ENCODE measurements around the gene INAVA.
"Not testable (repeated sequence)": the region's sequence is repeated elsewhere in the genome, so short reads cannot be mapped to it uniquely, and the experiment has no call there.

Gene INAVA

DNA sequence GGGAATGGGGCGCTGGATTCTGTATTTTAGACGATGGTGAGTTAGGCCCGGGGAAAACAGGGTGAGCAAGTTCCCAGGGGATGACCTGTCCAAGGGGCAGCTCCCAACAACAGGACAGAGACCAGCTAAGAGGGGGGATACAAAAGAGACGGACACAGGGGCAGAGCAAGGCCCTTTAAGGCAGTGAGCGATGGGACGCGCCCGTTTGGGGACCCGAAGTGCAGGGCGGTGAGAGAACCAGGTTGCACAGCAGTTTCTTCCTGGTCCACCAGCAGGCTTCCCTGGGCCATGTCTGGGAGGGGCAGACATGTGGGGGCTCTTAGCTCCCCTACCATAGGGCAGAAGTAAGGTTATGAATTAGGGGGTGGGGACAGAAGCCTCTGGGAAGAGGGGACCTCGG lies 22.0 kb downstream of the INAVA start:
- in situ Hi-C loops (cut with MboI; ENCODE audit: low sequenced_read_pairs): no loop called here

DNA sequence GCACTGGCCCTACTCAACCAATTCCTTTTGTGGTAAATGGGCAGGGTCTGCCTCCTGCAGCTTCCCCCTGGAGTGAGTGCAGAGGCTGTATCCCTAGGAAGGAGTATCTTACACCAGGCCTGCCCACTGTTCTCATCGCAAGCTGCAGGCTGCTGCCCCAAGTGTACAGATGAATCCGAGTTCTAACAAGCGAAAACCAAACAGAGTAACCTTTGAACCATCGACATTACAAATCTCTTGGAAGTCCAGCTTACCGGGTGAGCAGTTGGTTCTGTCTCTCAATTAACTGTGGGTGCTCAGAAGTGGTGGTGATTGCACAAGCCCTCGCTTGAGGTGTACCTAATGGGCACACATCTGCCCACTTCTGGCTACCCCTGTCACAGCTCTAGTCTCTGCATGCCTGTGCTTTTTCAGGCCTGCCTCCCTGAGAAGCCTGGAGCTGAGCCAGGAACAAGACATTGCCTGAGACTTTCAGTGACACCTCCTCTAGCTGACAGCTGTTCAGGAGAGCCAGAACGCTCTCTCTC lies 22.7 kb downstream of the INAVA start:
- in situ Hi-C loops (cut with MboI; ENCODE audit: low sequenced_read_pairs): no loop called here

DNA sequence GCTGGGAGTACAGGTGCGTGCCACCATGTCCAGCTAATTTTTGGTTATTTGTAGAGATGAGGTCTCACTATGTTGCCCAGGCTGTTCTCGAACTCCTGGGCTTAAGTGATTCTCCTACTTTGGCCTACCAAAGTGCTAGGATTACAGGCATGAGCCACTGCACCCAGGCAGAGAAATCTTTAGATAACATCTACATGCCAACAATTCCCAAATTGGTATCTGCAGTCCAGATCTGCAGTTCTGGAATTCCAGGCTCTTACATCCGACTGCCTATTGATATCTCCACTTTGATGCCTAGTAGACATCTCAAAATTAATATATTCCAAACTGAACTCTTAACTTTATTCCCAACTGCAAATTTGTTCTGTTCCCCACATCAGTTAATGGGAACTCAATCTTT lies 23.3 kb downstream of the INAVA start:
- in situ Hi-C loops (cut with MboI; ENCODE audit: low sequenced_read_pairs): no loop called here

DNA sequence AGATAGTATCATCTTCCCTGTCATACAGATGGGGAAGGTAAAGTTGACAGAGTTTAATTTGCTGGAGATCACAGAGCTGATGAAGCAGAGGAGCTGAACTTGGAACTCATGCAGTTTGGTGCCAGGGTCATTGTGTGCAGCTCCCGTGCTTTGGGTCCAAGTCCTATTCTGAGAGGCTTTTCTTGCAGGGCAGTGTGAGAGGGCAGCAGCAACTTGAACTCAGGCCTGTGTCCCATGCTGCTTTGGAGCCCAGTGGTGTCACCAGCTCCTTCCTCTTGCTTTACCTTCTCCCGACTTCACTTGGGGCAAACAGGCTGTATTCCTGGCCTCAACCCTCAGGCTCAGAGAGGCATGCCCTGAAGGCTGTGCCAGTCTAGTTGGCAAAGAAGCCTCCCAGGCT lies 24.7 kb downstream of the INAVA start:
- in situ Hi-C loops (cut with MboI; ENCODE audit: low sequenced_read_pairs): no loop called here

DNA sequence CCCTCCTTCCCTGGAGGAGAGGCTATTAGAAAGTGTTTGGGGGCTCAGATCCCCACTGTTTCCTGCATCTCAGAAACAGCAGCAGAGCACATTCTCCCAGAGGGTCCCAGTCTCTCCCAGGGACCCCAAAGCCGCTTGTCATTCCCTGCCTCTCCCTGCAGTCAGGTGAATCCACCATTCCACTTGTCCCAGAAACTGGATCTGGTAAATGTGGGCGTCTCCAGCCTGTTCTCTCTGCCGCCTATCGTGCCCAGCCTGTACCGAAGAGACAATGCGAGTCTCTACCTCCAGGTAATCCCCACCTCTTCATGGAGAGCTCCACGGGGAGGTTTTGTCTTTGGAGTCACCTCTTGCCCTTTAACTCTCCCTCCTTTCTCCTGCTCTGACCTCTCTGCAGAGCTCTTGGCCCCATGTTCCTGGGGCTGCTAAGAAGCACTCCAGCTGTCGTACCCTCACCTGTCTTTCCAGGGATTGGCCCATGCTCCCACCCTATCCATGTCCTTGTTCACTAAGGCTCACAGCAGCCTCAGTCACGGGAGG lies 26.9 kb downstream of the INAVA start:
- in situ Hi-C loops (cut with MboI; ENCODE audit: low sequenced_read_pairs): no loop called here

DNA sequence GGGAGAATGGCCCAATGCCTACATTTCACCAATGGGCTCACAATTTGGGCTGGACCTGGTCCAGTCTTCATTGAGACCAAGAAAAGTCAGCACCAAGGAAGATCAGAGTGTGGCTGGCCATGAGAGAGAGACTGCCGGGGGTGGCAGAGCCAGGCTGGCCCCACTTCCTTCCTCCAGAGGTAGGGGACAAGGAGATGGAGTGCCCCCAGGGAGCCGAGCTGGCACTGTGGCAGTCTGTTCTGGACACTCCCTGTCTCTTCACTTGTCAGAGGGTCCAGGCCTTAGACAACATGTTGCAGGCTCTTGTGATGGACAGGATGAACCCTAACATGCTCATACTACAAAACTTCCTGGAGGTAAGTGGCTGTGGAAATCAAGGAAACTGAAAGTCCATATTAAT lies 27.7 kb downstream of the INAVA start:
- in situ Hi-C loops (cut with MboI; ENCODE audit: low sequenced_read_pairs): no loop called here

DNA sequence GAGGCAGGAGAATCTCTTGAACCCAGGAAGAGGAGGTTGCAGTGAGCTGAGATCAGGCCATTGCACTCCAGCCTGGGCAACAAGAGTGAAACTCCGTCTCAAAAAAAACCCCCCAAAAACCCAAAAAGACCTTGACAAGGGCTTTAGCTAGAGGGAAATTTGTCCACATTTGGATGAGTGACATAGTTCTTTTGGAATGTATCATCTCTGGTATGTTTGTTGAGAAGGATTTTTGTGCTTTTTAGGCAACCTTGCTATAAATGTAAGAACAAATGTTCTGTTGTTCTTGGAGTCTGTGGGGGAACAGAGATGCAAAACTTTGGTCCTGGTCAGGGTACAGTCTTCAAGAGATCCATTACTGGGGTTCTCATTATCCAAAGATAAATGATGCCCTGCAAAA lies 28.9 kb downstream of the INAVA start:
- in situ Hi-C loops (cut with MboI; ENCODE audit: low sequenced_read_pairs): no loop called here

DNA sequence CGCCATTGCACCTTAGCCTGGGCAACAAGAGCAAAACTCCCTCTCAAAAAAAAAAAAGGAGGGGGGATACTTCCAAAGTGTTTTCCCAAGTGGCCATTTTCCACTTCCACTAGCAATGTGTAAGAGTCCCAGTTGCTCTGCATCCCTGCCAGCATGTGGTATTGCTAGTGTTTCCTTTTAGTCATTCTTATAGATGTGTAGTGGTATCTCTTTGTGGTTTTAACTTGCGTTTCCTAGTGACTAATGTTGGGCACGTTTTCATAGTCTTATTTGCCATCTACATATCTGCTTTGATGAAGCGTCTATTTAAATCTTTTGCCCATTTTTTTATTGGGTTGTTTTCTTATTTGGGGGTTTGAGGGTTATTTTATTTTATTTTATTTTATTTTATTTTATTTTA lies 31.1 kb downstream of the INAVA start:
- in situ Hi-C loops (cut with MboI; ENCODE audit: low sequenced_read_pairs): no loop called here

DNA sequence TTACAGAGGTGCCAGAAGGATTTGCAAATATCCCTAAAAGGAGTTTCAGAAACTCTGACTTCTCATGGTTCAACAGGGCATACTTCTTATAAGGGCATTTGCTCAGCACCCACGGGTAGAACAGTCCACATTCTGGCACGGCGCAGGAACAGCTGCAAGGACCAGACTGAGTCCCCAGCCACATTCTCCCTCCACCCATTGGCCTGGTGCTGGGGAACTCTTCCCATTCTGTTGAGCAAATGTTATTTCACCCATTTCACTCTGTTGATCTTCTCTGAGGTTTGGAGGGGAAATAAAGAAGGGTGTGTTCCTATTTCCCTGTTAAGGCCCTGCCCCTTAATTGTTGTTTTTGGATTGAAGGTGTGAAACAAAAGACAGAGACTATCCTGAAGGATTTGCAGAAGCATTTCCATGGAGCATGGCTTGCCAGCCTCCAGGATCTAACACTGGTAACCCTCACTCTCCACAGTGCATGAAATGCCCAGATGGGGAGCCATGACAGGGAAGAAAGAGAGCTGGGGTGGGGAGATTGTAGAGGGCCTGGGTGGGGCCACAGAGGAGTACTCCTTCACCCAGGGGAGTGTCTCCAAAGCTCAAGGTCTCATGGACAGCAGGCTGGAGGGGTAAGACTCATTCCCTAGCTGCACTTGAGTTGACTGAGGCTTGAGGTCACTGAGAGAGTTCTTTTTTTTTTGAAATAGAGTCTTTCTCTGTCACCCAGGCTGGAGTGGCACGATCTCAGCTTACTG lies 35.0 kb downstream of the INAVA start:
- in situ Hi-C loops (cut with MboI; ENCODE audit: low sequenced_read_pairs): no loop called here

DNA sequence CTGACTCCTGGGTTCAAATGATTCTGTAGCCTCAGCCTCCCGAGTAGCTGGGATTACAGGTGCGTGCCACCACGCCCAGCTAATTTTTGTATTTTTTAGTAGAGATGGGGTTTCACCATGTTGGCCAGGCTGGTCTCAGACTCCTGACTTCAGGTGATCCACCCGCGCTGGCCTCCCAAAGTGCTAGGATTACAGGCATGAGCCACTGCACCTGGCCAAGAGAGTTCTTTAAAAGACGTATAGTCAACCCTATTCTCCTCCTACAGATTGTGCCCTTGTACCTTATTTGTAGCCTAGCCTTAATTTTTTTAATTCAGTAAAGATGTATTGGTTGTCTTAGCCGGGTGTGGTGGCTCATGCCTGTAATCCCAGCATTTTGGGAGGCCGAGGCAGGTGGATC lies 35.6 kb downstream of the INAVA start:
- in situ Hi-C loops (cut with MboI; ENCODE audit: low sequenced_read_pairs): not testable (repeated sequence)

DNA sequence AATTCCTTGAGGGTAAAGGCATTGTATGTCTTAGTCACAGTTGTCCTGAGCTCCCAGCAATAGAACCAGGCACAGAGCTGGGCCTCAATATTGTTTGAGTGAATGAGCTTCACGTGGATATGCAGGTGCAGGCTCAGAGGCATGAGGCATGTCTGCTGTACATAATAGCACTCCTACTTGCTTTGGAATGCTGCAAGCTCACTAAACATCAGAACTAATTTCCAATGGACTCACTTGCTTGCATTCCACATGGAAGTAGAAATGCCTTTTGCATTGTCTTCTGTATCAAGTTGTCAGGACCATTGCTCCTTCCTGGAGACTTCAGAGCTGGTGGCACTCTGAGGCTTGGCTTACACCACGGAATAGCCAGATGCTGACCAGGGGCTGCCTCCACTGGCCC lies 37.1 kb downstream of the INAVA start:
- in situ Hi-C loops (cut with MboI; ENCODE audit: low sequenced_read_pairs): no loop called here

DNA sequence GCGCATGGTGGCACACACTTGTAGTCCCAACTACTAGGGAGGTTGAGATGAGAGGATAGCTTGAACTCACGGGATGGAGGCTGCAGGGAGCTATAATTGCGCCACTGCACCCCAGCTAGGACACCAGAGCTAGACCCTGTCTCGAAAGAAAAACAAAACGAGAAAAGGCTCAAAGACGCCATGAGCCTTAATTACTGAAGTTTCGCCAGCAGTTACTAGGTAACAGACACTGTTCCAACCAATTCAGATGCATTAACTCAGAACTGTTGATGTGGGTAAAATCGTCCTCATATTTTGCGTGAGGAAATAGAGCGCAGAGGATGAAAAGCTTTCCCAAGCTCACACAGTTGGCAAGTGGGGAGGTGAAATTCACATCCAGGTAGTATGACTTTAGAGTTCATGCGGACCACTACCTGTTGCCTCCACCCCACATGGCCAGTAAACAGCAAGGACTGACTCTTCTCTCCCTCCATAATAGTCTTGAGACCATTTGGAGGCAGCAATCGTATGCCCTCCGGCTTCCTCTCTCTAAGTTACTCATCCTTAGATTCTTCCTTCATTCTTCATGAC lies 40.1 kb downstream of the INAVA start:
- in situ Hi-C loops (cut with MboI; ENCODE audit: low sequenced_read_pairs): no loop called here

DNA sequence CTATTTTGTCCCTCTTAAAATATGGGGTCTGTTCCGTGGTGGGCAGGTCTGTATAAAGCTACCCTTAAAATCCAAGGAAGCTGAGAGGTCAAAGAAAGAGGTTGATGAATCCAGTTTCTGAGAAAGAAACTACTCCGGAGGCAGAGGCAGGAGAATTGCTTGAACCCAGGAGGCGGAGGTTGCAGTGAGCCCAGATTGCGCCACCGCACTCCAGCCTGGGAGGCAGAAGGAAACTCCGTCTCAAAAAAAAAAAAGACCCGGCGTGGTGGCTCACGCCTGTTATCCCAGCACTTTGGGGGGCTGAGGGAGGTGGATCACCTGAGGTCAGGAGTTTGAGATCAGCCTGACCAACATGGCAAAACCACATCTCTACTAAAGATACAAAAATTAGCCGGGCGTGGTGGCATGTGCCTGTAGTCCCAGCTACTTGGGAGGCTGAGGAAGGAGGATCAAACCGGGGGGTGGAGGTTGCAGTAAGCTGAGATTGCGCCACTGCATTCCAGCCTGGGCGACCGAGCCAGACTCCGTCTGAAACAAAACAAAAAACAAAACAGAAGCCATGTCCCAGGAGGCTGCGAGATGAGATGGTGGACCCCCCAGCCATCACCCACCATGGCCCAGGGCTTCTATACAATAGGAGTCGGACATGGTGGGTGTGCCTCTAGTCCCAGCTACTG lies 40.7 kb downstream of the INAVA start:
- in situ Hi-C loops (cut with MboI; ENCODE audit: low sequenced_read_pairs): not testable (repeated sequence)

DNA sequence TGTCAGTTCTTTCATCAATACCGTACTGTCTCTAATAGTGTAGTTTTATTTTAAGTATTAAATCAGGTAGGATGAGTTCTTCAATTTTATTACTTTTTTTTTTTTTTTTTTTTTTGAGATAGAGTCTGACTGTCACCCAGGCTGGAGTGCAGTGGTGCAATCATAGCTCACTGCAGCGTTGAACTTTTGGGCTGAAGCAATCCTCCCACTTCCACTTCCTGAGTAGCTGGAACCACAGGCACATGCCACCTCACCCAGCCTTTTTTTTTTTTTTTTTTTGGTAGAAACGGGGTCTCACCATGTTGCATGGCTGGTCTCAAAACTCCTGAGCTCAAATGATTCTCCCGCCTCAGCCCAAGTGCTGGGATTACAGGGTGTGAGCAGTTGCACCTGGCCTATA lies 44.3 kb downstream of the INAVA start:
- in situ Hi-C loops (cut with MboI; ENCODE audit: low sequenced_read_pairs): no loop called here

DNA sequence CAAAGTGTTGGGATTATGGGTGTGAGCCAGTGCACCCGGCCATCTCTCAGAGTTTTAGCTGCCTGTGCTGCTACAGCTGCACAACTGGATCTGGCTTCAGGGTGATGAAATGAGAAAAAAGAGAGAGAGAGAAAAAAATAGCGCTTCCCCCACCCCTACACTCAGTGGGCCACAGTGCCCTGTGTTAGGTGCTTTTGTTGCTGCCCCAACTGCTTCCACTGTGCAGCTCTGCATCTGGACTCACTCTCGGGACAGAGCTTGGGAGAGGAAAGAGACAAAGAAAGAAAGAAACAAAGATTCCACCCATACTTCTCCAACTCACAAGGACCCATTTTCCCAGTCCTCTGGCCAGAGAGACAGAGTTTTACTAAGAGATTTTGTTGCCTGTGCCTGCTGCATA lies 50.4 kb downstream of the INAVA start:
- in situ Hi-C loops (cut with MboI; ENCODE audit: low sequenced_read_pairs): no loop called here

DNA sequence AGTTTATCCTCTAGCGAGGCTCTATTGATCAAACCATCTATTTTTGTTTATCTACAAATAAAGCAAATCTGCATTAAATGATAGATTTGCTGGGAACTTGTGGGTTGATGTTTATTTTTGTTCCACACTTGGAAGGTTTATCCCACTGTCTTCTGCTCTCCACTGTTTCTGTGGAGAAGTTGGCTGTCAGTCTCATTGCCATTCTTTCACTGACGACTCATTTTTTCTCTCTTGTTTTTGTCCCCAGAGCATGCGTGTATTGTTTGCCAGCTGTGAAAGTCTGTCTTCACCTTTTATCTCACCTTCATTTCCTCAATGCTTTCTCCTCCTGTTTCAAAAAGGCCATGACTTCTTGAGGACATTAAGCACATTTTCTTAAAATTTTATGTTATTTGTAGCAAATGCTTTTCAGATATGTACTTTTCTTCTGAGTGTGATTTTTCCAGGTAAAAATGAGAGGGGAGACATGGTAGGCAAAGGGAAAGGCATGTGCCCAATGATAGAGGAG lies 52.4 kb downstream of the INAVA start:
- in situ Hi-C loops (cut with MboI; ENCODE audit: low sequenced_read_pairs): no loop called here

DNA sequence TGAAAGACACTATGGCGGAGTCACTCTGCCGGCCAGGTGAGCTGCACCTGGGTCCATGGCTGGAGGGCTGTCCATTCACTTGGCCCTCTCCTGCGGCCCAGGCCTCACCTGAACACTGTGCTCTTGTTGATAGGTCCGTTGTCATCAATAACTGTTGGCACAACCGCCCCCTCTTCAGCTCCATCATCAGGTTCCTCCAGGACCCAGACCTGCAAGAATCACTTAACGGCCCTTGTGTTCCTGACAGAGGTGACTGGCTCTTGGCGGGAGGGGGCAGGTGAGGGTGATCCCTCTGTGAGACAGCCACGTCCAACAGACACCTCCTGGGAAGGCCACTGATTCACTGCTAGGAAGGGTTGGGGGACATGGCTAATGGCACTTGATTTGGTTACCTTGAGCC lies 54.9 kb downstream of the INAVA start:
- in situ Hi-C loops (cut with MboI; ENCODE audit: low sequenced_read_pairs): no loop called here

DNA sequence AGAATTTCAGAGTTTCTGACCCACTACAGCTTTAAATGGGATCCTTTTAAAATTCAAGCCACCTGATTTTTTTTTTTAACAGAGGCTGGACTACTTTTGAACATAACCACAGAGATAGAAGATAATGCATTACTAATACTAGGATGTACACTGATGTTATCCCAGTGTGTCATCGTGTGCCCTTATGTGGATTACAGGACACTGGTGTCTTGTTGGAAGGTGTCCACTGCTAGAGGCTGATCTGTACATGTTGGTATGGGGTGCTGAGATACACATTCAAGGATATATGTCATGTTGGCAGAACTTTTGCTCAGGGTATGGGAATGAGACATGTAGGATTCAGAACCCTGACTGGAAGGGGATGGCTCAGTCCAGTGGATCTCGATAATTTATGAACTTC lies 56.3 kb downstream of the INAVA start:
- in situ Hi-C loops (cut with MboI; ENCODE audit: low sequenced_read_pairs): no loop called here

DNA sequence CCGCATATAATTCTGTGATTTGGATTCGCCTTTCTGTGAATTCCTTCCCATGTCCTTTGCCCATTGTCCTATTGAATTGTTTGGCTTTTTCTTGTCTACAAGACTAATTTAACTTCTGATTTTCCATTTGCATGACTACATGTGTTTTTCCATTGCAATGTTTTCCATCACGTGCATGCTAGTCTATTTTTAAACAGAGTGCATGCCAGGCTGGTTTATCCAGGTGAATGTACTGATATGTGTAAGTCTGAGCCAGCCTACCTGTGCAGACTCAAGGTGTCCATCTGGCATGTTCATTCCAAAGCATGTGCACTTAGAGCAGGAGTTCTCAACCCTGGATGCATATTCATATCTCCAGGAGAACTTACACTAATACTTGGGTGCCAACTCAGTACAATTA lies 59.7 kb downstream of the INAVA start:
- in situ Hi-C loops (cut with MboI; ENCODE audit: low sequenced_read_pairs): no loop called here

DNA sequence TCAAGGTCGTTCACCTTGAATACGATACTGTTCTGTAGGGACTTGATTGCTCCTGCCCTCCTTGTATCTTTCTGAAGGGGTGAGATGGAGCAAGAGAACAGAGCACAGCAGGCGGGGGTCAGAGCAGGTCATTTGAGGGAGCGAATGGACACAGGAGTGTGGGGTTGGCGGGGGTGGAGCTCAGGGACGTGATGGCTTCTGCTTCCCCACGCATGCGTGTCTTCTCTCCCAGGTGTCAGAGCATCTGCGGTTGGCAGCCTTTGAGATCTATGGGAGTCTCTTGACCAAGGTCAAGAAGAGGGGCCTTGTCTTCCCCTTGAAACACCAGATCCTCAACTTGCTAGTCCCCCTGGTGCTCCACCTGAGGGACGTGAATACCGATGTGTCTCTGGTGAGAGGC lies 63.9 kb downstream of the INAVA start:
- in situ Hi-C loops (cut with MboI; ENCODE audit: low sequenced_read_pairs): no loop called here

DNA sequence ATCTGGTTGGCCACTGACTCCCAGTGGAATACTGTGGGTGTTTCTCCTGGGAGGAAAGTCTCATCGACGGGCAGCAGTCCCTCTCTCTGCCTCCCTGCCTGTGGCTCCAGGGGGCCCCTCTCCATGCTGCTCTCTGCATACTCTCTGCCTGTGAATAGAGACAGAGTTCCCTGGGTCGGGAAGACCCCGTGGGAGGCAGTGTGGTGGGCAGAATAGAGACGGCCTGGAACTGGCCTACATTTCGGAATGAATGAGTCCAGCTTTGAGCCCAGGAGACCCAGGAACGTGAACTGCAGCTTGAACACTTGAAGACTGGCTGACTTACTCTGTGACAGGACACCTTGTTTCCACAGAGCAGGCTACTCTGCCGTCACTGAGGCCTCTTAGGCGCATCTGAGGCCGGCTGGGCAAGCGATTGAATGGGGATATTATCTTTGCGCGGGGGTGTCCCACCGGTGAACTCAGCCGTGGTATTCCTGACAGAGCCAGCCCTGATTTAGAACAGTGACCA lies 64.8 kb downstream of the INAVA start:
- in situ Hi-C loops (cut with MboI; ENCODE audit: low sequenced_read_pairs): no loop called here
